Progenitor cell of endocrine pancreas (in vitro differentiated cells): ENCODE data around the gene PYDC2. TPM values are rescaled to one million over a fixed set of nuclear protein-coding genes. Genes with fewer than 3 reads are reported as not detected.

Source experiments
- DNase-seq: peaks from one replicate; pipeline ENCODE4 v3.0.0; 2021; ENCODE audit warnings: low spot score; ENCODE audit not compliant: unreplicated experiment
- H3K27ac Mint-ChIP-seq: 2 replicates; pipeline ENCODE4 v1.8.0; 2021; ENCODE audit warnings: mild to moderate bottlenecking, moderate library complexity, mixed read lengths
- H3K27me3 Mint-ChIP-seq: 2 replicates; pipeline ENCODE4 v1.8.0; 2021; ENCODE audit warnings: mixed read lengths
- H3K36me3 Mint-ChIP-seq: 2 replicates; pipeline ENCODE4 v1.8.0; 2022; ENCODE audit warnings: mixed read lengths; ENCODE audit not compliant: insufficient read depth
- H3K4me1 Mint-ChIP-seq: 2 replicates; pipeline ENCODE4 v1.8.0; 2021; ENCODE audit warnings: low read depth, mixed read lengths
- H3K4me3 Mint-ChIP-seq: 2 replicates; pipeline ENCODE4 v1.8.0; 2021; ENCODE audit warnings: low read depth, mild to moderate bottlenecking, moderate library complexity, mixed read lengths
- H3K9me3 Mint-ChIP-seq: 2 replicates; pipeline ENCODE4 v1.8.0; 2021; ENCODE audit warnings: low read depth, mixed read lengths
- CTCF ChIP-seq: fragments of 200-600 bp; sonication (generic); IDR thresholded peaks from one replicate; pipeline ENCODE4 v1.5.0; 2021; ENCODE audit warnings: antibody characterized with exemption, mild to moderate bottlenecking; ENCODE audit not compliant: unreplicated experiment
- total RNA-seq: library from RNA; stranded (reverse); gene quantifications from 2 replicates; pipeline ENCODE4 v1.2.1, GENCODE V29; 2021

Gene PYDC2
- total RNA-seq, 1 donor from 2014 or later, result not detected

- peaks cover 10% of the 10 kb centered on the region for H3K27me3 Mint-ChIP-seq
- peaks cover 6% of the 10 kb centered on the region for H3K4me1 Mint-ChIP-seq
- H3K36me3 Mint-ChIP-seq, result no peaks in the 10 kb centered on the region
- no peak overlapping the region for H3K27ac Mint-ChIP-seq
- H3K9me3 Mint-ChIP-seq, result no peaks in the 10 kb centered on the region
- no peak overlapping the region for H3K4me3 Mint-ChIP-seq
- no peak for DNase-seq
- no peak for TF ChIP-seq CTCF
Observed at GRCh38 chr3:191499307-191500080, 38.5 kb downstream of the PYDC2 start.

- H3K36me3 Mint-ChIP-seq, result no peaks in the 10 kb centered on the region
- H3K4me3 Mint-ChIP-seq, result no peak overlapping the region
- peaks cover 10% of the 10 kb centered on the region for H3K27me3 Mint-ChIP-seq
- H3K27ac Mint-ChIP-seq, result no peak overlapping the region
- DNase-seq, result no peak
- peaks cover 6% of the 10 kb centered on the region for H3K4me1 Mint-ChIP-seq
- TF ChIP-seq CTCF, result no peak
- H3K9me3 Mint-ChIP-seq, result no peaks in the 10 kb centered on the region
Observed at GRCh38 chr3:191500892-191501291, 39.9 kb downstream of the PYDC2 start.

- Mint-ChIP-seq H3K9me3 (no peaks in the 10 kb centered on the region), H3K36me3 (no peaks in the 10 kb centered on the region), H3K27ac (no peak overlapping the region), H3K4me3 (no peak overlapping the region), H3K27me3 (peaks cover 10% of the 10 kb centered on the region), H3K4me1 (peaks cover 6% of the 10 kb centered on the region)
- no peak for DNase-seq
- TF ChIP-seq CTCF, result peak; percentile 54
Observed at GRCh38 chr3:191502583-191502982, 41.6 kb downstream of the PYDC2 start.

GRCh38 chr3:191509078-191509477 is 48.1 kb downstream of the PYDC2 start:
- Mint-ChIP-seq H3K9me3 (no peaks in the 10 kb centered on the region), H3K27ac (no peak overlapping the region), H3K27me3 (no peaks in the 10 kb centered on the region), H3K4me1 (no peaks in the 10 kb centered on the region), H3K36me3 (no peaks in the 10 kb centered on the region), H3K4me3 (no peak overlapping the region)
- no peak for DNase-seq
- no peak for TF ChIP-seq CTCF

Other genes with a start within 250 kb of the PYDC2 start
- gene CCDC50, start 131.8 kb upstream of the PYDC2 start, total RNA-seq, result 65.5 and 66.3 TPM in 2 replicates
- gene UTS2B, start 130.6 kb upstream of the PYDC2 start, total RNA-seq, result 0.62 TPM in 1 of 2 replicates, not detected in the other